ENCODE data around the gene FNTB.

DNA sequence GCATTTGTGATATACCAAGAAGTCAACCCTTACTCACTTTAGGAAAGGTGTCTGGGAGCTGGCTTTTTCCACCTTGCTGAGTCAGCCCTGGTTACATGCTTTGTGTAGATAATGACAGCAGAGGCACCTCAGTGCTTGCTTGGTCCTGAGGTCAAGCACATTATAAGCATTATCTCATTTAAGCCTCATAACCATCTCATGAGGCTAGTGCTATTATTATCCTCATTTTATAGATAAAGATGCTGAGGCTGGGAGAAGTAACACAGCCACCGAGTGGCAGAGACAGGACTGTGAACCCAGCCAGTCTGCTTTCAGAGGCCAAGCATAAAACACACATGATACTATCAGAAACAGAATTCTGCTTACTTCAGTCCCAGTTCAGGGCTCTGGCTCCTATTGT, 86.2 kb downstream of the FNTB start:
- TF ChIP-seq, protein P1, sequence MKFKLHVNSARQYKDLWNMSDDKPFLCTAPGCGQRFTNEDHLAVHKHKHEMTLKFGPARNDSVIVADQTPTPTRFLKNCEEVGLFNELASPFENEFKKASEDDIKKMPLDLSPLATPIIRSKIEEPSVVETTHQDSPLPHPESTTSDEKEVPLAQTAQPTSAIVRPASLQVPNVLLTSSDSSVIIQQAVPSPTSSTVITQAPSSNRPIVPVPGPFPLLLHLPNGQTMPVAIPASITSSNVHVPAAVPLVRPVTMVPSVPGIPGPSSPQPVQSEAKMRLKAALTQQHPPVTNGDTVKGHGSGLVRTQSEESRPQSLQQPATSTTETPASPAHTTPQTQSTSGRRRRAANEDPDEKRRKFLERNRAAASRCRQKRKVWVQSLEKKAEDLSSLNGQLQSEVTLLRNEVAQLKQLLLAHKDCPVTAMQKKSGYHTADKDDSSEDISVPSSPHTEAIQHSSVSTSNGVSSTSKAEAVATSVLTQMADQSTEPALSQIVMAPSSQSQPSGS (CRISPR knock-in tag; IDR thresholded peaks at IDR 0.05), result no peak
- TF ChIP-seq BCL6 (CRISPR knock-in tag; IDR thresholded peaks at IDR 0.05) (no peak), HDAC6 (IDR thresholded peaks at IDR 0.05; ENCODE audit: low read depth, low read length) (no peak)

Data from K562 (cell line).